Glutamatergic neuron (in vitro differentiated cells): ENCODE measurements around the gene MYCL. TPM values are rescaled to one million over a fixed set of nuclear protein-coding genes. Genes with fewer than 3 reads are reported as not detected.

ENCODE experiments used
- DNase-seq: peaks from one replicate; pipeline ENCODE4 v3.0.0; 2022
- H3K27ac Mint-ChIP-seq: one replicate; pipeline ENCODE4 v1.8.0; 2020; ENCODE audit warnings: mild to moderate bottlenecking, mixed read lengths, inconsistent platforms; ENCODE audit not compliant: unreplicated experiment
- H3K27me3 Mint-ChIP-seq: one replicate; pipeline ENCODE4 v1.8.0; 2020; ENCODE audit warnings: mild to moderate bottlenecking, moderate library complexity, mixed read lengths, inconsistent platforms; ENCODE audit not compliant: unreplicated experiment
- H3K36me3 Mint-ChIP-seq: one replicate; pipeline ENCODE4 v1.8.0; 2020; ENCODE audit warnings: mild to moderate bottlenecking, mixed read lengths, inconsistent platforms; ENCODE audit not compliant: unreplicated experiment
- H3K4me1 Mint-ChIP-seq: one replicate; pipeline ENCODE4 v1.8.0; 2020; ENCODE audit warnings: mild to moderate bottlenecking, low read depth, mixed read lengths, inconsistent platforms; ENCODE audit not compliant: unreplicated experiment
- H3K4me3 Mint-ChIP-seq: one replicate; pipeline ENCODE4 v1.8.0; 2020; ENCODE audit warnings: mild to moderate bottlenecking, mixed read lengths, inconsistent platforms; ENCODE audit not compliant: unreplicated experiment
- H3K9me3 Mint-ChIP-seq: one replicate; pipeline ENCODE4 v1.8.0; 2020; ENCODE audit warnings: mild to moderate bottlenecking, moderate library complexity, mixed read lengths, inconsistent platforms; ENCODE audit not compliant: unreplicated experiment
- long read RNA-seq: library from polyadenylated mRNA; unstranded; transcript quantifications from one replicate; pipeline ENCODE4 v2.0.0, GENCODE V29; 2020; ENCODE audit not compliant: unreplicated experiment
- total RNA-seq: library from RNA; stranded (reverse); fragmentation: NEBNext Ultra II Directional; extraction: Animal tissue kit (Norgen Biotek cat#: 25700); gene quantifications from one replicate; pipeline ENCODE4 v1.2.1, GENCODE V29; 2021; ENCODE audit not compliant: unreplicated experiment
- TF ChIP-seq, protein P1 (sequence below): fragments of 200-600 bp; sonication (generic); IDR thresholded peaks from one replicate; pipeline ENCODE4 v1.5.0; 2021; ENCODE audit not compliant: partially characterized antibody, unreplicated experiment

Gene MYCL, protein sequence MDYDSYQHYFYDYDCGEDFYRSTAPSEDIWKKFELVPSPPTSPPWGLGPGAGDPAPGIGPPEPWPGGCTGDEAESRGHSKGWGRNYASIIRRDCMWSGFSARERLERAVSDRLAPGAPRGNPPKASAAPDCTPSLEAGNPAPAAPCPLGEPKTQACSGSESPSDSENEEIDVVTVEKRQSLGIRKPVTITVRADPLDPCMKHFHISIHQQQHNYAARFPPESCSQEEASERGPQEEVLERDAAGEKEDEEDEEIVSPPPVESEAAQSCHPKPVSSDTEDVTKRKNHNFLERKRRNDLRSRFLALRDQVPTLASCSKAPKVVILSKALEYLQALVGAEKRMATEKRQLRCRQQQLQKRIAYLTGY
- 97.7 TPM for total RNA-seq
- long read RNA-seq, transcript MYCL-201 (2 exons, 1,944 nt), result major isoform, 8 of 28 reads
- long read RNA-seq, transcript MYCL-203 (3 exons, 3,256 nt), result major isoform, 8 of 28 reads
- long read RNA-seq, transcript MYCL-202 (2 exons, 1,688 nt), result minor isoform, 5 of 28 reads
- long read RNA-seq, partial matches to known transcripts, result 0 of 28 reads
- long read RNA-seq, other reads (novel, unspliced or antisense), result 7 of 28 reads

DNA sequence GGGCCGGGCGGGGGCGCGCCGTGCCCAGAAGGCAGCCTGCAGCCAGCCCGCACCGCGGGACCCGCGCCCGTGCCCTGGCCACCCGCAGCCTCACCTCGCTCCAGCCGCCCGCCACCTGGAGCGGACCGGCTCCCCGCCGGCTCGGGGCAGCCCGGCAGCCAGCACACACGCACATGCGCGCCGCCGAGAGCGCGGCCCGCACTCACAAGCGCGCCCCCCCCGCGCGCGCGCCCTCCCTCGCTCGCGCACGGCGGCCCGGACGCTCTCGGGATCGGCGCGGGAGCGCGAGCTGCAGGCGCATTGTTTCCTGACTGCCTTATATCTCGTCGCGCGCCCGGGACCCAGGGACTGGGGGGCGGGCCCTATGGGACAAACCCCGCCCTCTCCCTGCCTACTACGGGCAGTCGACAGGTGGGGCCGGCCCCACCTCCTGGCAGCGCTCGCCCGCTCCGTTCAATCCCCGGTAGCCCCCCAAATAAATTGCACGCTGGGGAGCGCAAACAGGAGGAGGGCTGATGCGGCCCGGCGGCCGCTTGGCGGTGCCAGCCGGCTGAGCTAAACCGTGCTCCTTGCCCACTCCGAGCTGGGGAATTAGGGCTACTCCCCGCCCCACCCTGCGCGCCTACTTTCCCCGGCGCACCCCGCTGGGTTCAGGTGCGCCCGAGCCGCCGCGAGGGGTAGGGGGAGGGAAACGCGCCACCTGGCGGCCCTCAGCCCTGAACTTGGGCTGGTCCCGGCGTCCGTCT lies at the start of gene MYCL:
MYCL (minus strand) TSS at position 204 of the 746 bp plus-strand sequence. CDS start 483 bp downstream, outside the sequence.
- H3K27me3 Mint-ChIP-seq, result peaks cover 23% of the 10 kb centered on the region
- no peaks in the 10 kb centered on the region for H3K36me3 Mint-ChIP-seq
- peaks cover 24% of the 10 kb centered on the region for H3K9me3 Mint-ChIP-seq
- TF ChIP-seq, protein P1, sequence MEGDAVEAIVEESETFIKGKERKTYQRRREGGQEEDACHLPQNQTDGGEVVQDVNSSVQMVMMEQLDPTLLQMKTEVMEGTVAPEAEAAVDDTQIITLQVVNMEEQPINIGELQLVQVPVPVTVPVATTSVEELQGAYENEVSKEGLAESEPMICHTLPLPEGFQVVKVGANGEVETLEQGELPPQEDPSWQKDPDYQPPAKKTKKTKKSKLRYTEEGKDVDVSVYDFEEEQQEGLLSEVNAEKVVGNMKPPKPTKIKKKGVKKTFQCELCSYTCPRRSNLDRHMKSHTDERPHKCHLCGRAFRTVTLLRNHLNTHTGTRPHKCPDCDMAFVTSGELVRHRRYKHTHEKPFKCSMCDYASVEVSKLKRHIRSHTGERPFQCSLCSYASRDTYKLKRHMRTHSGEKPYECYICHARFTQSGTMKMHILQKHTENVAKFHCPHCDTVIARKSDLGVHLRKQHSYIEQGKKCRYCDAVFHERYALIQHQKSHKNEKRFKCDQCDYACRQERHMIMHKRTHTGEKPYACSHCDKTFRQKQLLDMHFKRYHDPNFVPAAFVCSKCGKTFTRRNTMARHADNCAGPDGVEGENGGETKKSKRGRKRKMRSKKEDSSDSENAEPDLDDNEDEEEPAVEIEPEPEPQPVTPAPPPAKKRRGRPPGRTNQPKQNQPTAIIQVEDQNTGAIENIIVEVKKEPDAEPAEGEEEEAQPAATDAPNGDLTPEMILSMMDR, result peak; percentile 65
- H3K4me3 Mint-ChIP-seq, result peak within 1 kb of the TSS; percentile 91
- peak; percentile 84 for DNase-seq
- peaks cover 27% of the 10 kb centered on the region for H3K4me1 Mint-ChIP-seq
- peak within 1 kb of the TSS; percentile 91 for H3K27ac Mint-ChIP-seq

- Mint-ChIP-seq H3K4me3 (no peak overlapping the region), H3K27me3 (peaks cover 1% of the 10 kb centered on the region), H3K36me3 (peaks cover 4% of the 10 kb centered on the region), H3K4me1 (peaks cover 2% of the 10 kb centered on the region), H3K9me3 (no peaks in the 10 kb centered on the region), H3K27ac (no peak overlapping the region)
- no peak for DNase-seq
- TF ChIP-seq, protein P1, result no peak
These were observed 48.2 kb upstream of the MYCL start for GRCh38 chr1:39949891-39950290.

DNA sequence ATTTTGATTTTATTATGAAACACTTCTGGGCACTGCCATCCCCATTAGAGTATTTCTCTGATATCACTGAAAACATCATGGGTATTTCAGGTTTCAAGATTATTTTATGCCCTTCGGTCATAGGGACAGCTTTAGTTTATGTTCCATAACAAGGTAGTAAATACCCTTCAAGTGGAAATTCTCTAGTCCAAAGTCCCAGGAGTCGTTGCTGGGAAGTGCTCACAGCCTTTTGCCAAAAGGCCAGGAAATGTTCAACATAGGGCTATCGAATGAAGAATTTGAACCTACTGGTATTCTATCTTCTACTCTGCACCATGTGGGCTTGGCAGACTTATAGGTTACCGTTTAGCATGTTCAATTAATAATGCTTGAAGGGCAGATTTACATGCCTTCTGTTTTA lies 45.5 kb upstream of the MYCL start:
- Mint-ChIP-seq H3K27ac (no peak overlapping the region), H3K27me3 (no peaks in the 10 kb centered on the region), H3K4me3 (no peak overlapping the region), H3K36me3 (peaks cover 4% of the 10 kb centered on the region), H3K9me3 (no peaks in the 10 kb centered on the region), H3K4me1 (no peaks in the 10 kb centered on the region)
- DNase-seq, result no peak
- TF ChIP-seq, protein P1, result no peak

- DNase-seq, result no peak
- Mint-ChIP-seq H3K27me3 (no peaks in the 10 kb centered on the region), H3K4me3 (no peak overlapping the region), H3K27ac (no peak overlapping the region), H3K4me1 (no peaks in the 10 kb centered on the region), H3K9me3 (no peaks in the 10 kb centered on the region), H3K36me3 (peaks cover 4% of the 10 kb centered on the region)
- TF ChIP-seq, protein P1, result no peak
These were observed 44.5 kb upstream of the MYCL start for GRCh38 chr1:39946216-39946615.
